Measurements from ENCODE around the gene MTAP. TPM values are rescaled to one million over a fixed set of nuclear protein-coding genes. Genes with fewer than 3 reads are reported as not detected.
"Not testable (repeated sequence)": the region's sequence is repeated elsewhere in the genome, so short reads cannot be mapped to it uniquely, and the experiment has no call there.

The MTAP gene
- total RNA-seq, 1 donor from 2014 or later, result 38.0 TPM

DNA sequence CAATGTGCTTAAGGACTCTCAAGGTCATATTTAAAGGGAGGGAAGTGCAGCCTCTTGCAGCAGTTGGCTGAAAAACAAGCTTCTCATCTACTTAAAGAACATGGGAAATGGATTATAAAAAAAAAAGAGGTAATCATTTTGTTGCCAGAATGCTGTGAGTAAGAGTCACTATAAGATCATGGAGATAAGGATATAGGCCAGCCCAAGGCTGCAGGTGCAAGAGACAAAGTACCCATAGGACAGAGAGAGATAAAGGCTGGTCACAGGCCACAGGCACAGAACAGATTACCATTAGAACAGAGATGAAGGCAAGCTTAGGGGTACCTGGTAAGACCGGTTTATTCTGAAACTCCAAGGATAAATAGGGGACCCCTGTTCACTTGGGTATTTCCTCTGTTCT lies 121.3 kb downstream of the MTAP start:
- DNase-seq, result no peak

DNA sequence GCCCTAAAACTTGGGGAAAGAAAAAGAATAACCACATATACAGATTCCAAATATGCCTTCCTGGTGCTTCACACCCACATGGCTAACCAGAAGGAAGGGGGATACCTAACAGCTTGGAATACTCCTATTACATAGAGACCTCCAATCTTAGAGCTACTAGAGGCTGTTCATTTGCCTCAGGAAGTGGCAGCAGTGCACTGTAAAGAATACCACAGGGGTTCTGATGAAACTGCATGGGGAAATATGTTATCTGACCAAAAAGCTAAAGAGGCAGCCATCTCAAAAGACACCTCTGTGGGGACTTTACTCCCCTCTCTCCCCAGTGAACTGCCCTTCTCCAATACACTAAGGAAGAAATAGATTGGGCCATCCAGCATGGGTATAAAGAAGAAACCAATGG lies 125.3 kb downstream of the MTAP start:
- no peak for DNase-seq

DNA sequence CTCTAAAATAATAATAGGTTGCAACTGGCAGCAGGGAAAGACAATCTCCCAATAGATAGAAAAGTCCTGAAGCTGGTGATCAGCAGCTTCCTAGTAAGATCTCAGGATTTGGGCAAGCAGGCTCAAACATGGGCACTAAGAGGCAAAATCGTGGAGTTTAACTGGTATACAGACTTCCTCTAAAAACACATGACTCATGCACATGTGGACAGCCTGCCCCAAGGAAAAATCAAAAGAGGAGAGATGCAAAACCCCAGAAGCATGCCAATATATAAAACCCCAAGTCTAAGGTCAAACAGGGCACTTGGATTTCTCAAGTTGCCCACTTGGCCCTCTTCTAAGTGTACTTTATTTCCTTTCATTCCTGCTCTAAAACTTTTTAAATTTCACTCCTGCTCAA lies 129.0 kb downstream of the MTAP start:
- no peak for DNase-seq

DNA sequence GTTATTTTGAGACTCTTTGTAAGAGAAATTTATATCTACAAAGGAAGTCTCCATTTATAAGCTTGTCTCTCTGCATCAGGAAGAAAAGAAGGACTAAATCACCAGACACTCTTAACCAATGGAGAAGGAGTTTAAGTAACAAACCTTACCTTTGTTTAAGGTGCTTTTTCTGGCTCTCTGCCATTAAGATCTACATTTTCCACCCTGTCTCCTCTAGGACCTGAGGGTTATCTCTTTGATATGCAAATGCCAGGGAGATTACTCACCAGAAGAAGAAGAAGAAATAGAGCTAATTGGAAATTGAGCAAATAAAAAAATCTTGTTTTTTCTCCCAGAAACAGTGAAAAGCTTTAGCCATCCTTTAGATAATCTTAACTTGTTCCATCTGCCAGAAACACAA lies 130.8 kb downstream of the MTAP start:
- no peak for DNase-seq

DNA sequence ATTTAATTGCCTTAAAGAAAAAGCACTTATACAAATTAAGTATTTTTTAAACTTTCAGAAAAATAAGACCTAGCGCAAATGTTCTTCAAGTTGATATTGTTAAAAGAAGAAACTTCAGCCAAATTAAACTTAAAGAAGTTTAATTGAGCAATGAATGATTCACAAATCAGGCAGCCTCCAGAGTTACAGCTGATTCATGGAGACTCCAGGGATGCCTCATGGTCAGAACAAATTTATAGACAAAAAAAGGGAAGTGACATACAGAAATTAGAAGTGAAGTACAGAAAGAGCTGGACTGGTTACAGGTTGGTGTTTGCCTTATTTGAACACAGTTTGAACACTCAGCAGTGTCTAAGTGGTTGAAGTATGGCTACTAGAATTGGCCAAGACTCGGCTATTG lies 131.4 kb downstream of the MTAP start:
- DNase-seq, result no peak

DNA sequence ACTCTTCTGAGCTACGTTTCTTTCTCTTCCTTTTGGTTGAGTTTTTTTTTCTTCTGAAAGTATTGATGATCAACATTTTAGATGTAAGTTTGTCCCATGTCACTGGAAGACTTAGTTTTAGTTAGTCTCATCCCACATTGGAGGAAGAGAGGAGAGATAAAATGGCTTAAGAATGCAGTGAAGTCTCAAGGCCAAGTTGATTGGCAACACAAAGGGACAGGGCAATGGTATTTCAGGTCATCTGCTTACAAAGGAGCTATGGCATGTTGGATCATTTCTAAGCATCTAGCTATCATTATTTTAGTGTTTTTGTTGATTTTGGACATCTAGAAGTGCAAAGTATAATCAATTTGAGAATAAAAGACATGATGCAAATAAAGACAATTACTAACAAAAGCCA lies 133.2 kb downstream of the MTAP start:
- DNase-seq, result no peak

DNA sequence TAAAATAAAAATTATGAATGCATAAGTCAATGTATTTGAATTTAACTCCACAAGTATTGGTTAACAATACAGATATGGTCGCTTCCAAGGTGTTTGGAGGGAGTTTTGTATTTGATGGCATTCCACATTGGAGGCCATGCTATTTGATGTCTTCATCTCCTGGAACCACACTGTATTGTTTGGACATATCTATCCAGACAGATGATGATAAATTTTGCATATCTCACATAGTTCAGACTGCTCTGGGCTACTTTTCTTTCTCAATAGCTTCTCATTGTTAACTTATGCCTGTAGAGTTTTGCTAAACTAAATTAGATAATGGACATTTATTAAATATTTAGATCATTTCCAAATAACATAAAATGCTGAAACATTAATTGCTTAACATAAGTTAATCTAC lies 133.7 kb downstream of the MTAP start:
- DNase-seq, result no peak

DNA sequence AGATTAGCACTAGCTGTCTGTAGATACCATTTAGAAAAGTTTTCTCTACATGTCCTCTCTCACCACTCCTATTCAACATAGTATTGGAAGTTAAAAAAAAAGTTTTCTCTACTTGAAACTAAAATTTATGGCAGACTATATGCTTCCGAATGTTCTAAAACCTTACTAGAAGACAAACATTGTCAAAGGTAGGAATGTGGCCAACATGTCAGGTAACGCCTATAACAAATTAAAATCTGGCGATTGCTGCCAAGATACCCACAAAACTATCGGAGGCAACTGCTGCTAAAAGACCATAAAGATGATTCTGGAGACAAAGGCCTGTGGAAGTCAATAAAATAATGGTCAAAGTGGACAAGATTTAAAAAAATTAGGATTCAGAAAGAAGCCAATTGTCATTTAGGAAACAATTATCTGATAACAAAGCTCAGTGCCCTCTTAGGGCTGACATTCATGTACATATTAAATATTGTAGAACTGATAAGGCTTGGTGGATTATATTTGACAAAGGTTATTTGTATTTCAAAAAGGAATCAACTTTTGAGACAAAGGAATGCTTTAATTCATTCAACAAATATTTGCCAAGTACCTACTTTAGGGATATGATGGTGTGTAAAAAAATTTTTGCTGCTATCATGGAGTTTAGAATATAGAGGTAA lies 139.0 kb downstream of the MTAP start:
- no peak for DNase-seq

DNA sequence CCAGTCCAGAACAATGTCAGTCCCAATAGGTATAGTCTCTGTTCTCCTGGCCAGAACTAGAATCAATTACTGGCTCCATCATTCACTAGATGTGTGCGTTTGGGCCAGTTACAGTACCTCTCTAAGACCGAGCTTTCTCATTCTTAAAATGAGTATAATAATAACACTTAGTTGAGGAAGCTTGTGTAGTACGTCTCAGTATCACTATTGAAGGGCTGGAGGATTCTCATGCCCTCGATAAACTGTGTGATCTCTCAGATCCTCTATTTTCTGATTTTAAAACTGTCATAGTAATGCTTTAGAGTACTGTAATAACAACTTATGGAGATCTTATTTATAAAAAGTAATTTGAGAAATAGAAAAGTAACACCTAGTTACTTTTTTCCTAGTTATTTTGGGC lies 141.0 kb downstream of the MTAP start:
- no peak for DNase-seq

DNA sequence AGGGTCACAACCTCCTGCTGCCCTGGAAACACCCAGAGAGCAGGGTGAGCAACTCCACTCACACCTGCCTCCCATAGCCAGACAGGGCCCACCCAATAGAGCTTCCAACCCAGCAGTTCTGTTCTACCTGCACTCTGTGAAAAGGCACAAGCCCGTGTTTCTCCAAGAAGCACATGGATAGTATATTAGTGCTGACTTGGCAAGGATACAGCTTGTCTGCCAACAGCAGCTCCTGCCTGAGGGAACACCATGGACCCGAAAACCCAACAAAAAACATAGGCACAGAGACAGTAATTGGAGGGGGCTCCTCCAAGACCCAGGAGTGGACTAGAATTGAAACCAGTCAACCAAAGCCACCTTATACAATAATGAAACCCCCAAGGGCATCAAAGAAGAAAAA lies 143.2 kb downstream of the MTAP start:
- DNase-seq, result no peak

DNA sequence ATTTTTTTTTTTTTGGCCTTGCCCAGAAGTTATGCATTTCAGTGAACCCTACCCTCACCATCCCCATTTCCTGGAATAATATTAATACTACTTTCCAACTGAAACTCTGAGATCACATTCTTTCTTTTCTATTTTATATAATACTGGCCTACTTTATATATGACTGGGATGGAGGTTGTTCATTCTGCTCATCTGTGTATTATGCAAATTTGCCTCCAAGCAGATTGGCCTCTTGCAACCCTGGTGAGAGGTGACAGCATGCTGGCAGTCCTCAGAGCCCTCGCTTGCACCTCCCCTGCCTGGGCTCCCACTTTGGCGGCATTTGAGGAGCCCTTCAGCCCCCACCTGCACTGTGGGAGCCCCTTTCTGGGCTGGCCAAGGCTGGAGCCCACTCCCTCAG lies 156.4 kb downstream of the MTAP start:
- no peak for DNase-seq

DNA sequence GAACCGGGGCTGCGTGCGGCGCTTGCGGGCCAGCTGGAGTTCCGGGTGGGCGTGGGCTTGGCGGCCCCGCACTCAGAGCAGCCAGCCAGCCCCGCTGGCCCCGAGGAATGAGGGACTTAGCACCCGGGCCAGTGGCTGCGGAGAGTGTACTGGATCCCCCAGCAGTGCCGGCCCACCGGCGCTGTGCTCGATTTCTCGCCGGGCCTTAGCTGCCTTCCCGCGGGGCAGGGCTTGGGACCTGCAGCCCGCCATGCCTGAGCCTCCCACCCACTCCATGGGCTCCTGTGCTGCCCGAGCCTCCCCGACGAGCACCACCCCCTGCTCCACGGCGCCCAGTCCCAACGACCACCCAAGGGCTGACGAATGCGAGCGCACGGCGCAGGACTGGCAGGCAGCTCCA lies 156.8 kb downstream of the MTAP start:
- not testable (repeated sequence) for DNase-seq

DNA sequence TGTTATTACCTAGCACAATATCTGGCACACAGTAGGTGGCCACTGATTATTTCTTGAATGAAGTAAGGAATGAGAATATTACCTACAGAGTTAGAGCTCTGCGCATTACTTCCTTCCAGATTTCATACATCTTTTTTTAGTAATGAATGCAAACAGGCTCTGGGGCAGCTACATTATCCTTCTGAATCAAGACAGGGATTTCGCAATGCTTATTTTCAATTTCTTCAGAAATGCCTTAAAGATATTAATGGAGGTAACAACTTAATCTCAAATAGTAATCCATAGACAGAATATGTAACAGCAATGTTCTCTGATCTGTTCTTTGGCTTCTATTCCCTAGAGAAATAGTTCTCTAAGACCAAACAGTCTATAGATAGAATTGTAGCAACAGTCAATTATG lies 159.1 kb downstream of the MTAP start:
- no peak for DNase-seq

DNA sequence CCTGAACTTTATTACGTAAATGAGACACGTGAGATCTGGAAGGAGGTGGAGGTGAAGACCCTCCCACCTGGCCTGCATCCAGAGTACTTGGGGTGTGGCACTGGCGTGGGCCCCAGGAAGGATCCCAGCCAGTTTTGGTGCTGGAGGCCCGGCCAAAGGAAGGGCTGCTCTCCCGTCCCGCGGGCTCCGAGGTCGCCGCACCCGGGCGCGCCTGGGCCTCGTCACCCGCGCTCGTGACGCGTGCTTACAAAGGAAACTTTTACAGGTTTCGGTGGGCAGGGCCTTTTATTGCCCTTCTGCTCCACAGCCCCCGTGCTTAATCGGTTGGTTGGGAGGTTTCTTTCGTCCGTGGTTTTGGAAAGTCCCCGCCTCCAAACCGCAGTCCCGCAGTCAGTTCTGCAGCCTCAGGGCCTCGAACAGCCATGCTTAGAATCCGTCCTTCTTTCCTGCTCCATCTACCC lies 162.5 kb downstream of the MTAP start:
- peak; percentile 22 for DNase-seq

DNA sequence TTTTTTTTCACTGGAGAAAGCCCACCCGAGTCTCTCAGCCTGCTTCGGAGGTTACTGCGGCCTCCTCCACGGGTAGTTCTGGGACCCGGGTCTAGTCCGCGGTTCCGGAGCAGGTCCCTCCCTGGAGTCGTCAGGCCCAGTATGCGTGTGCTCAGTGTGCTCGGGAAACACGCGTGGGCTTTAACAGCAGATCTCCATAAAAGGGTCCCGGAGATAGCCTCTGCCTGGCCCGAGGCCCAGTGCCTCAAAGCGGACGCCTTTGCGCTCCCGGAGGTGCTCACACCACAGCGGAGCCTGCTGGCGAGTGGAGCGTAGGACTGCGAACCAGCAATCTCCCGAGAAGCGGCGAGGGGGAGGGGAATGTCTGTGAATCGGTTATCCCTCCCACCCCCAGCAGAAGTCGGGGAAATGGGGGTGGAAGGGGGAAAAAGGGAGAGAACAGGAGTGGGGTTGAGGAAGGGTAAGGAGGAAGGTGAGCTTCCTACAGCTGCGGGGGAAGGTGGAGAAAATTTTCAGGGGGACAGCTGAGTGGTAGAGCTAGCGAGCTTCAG lies 163.0 kb downstream of the MTAP start:
- DNase-seq, result peak; percentile 38

DNA sequence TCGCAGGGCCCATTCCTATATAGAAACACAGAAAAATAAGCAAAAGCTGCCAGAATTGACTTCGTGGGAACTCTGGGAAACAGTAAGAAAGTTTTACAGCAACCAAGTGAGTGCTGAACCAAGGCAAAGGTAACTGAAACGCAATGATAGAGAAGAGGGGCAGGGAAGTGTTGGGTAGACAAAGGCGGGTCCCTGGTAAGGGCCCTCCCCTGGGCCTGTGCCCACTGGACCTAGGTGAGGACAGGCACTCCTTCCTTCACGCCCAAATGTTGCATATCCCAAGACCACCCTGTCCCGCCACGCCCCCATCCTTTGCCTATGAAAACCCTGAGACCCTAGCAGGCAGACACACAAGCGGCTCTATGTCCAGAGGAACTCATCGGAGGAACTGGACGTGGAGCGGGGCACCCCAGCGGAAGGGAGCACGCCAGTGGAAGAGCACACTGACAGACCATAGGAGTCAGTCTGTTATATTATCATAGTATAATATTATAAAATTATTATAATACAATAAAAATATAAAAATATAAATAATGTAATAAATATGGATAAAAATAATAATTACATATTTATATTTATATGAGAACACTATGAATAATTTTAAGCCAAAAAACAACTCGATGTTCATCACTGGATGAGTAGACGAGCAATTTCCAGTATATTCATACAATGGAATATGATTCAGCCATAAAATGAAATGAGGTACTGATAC lies 163.9 kb downstream of the MTAP start:
- no peak for DNase-seq

DNA sequence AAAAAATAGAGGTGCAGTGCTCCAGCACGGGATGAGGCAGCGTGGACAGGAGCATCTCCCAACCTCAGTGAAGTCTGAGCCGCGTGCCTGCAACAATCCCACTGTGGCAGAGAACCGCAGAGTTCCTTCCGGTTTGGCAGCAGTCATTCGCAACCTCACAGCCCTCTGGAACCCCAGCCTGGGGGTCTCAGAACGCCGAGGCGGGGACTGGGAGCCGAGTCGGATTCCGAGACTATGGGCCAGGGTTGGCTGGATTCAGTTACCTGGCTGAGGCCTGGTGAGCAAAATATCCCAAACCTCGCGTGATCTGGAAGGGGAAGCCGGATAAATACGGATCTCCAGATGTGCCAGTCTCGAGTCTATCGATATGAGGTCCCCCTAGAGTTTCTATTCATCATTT lies 164.7 kb downstream of the MTAP start:
- DNase-seq, result no peak

DNA sequence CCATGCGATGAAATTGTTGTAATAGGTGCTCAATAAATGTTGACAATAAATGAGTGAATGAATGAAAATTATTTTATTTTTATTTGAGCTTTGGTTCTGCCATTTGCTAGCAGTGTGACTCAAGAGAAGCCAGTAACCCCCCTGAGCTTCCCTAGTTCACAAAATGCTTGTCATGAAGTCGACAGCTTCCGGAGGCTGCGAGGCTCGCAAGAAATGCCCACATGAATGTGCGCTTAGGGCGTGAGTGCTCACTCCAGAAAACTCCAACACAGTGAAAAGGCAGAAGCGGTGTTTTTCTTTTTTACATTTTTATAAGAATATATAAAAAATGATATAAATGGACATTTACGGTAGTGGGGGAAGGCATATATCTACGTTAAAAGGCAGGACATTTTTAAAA lies 165.3 kb downstream of the MTAP start:
- DNase-seq, result no peak

DNA sequence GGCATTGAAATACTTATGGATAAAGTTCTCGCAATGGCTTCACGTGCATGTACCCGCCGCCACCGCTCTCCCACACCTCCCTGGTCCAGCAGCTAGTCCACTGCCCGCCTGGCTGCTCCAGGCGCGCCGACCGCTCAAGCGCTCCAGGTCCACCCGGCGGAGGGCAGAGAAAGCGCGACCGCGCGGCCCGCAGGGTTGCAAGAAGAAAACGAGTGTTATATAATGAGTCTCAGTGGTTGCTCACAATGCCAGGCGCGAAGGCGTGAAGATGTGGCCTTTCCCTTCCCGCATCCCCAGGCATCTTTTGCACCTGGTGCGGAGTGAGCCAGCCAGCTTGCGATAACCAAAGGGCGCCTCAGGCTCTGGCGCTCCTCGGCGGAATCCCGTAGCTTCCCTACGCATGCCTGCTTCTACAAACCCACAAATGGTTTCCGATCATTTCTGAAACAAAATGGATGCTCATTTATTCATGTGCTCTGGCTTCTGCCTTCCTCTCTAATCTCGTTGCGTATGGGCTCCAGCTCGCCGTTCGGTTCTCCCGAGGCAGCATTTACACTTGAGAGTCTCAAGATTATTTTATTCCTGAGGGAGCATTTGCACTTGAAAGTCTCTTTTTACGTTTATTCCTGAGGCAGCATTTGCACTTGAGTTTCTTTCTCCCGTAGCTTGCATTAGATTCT lies 166.0 kb downstream of the MTAP start:
- DNase-seq, result no peak

DNA sequence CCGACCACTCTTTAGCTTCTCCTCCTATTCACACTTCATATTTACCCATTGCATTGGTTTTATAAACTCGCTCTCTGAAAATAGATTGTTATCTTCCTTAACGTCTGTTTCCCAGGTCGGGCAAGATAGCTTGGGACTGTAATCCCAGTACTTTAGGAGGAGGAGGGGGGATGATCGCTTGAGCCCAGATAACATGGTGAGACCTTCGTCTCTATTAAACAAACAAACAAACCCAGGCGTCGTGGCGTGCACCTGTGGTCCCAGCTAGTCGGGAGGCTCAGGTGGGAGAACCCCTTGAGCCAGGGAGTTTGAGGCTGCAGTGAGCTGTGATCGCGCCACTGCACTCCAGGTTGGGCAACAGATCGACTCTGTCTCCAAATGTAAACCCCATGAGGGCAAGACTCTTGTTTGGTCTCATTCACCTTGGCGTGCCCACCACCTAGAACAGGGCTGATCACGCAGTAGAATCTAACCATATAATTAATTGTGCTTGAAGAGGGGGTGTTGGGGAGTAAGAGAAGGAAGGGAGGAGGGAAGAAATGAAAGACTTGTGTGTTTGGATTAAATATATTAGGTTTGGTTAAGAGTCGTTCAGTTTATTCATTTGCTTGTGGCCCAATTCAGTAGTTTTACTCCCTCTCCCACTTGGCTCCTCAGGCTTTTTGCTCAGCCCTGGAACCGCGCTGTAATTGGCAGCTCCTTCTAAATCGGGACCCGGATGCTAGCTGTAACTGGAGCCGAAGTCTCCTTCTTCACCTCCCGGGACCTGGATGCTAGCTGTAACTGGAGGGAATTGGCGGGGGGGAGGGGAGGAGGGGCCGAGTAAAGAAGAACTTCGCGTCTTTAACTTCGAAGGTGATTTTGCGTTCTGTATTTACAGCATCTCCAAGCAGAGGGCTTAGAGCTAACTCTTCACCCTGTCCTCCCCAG lies 166.8 kb downstream of the MTAP start:
- DNase-seq, result no peak

DNA sequence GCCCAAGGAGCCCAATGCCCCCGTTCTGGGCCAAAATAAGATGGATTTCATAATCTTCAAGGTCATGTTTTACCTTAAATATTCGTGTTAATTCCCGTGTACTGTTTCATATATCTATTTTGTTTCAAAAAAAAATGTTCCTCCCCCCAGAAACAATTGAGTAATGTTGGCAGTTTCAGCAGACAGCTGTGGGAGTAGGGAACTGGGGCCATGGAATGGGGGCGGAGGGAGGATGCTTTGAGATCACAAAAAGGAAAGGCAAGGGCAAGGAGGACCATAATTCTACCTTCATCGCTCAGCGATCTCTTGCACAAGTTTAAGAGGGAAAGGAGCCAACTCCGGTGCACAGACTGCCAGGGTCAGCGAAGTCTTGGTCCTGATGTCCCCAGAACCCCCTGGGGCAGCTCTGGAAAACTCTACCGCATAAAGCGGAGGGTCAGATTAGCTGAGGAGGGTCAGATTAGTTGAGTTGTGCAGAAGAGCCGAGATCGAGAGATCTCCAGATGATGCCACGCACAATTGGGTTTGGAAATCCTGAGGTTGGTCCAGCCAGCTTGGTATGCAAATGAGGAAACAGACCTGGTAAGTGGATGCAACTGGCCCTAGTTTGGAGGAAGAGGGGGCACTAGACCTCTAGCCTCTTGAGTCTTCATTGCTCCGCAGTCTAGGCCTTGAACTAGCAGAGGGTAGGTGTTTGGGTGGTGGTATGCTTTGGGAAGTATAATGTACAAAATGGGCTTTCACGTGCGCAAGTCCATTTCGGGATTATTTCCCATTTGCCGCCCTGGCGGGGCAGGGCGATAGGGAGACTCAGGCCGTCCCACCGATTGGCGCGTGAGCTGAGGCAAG lies 167.7 kb downstream of the MTAP start:
- DNase-seq, result no peak

All from tongue (tissue), 2 donors.